ENCODE results near the gene SLC38A10. TPM values are rescaled to one million over a fixed set of nuclear protein-coding genes. Genes with fewer than 3 reads are reported as not detected.

SLC38A10 gene
- total RNA-seq, 2 donors from 2014 or later: 83.0 to 129 TPM

GRCh38 chr17:81336296-81336929, 41.3 kb upstream of the SLC38A10 start:
- DNase-seq (ENCODE audit: low spot score) (no peak), ATAC-seq (ENCODE audit: insufficient number of reproducible peaks, low FRiP score, low read depth) (no peak)
- no peak overlapping the region for H3K27ac ChIP-seq
- H3K27me3 ChIP-seq (replicated peaks; ENCODE audit: insufficient read depth): no peaks in the 10 kb centered on the region
- no peak for TF ChIP-seq CTCF (IDR thresholded peaks at IDR 0.05)
- peaks cover 21 to 37% of the 10 kb centered on the region in 2 donors for H3K4me1 ChIP-seq (ENCODE audit: control insufficient read depth in 1 of 2, low read depth in 2 of 2)
- no peak overlapping the region for H3K4me3 ChIP-seq
- no peaks in the 10 kb centered on the region for H3K36me3 ChIP-seq
- H3K9me3 ChIP-seq: no peaks in the 10 kb centered on the region

GRCh38 chr17:81335773-81336157, 40.7 kb upstream of the SLC38A10 start:
- no peak overlapping the region for H3K4me3 ChIP-seq
- no peak for TF ChIP-seq CTCF (IDR thresholded peaks at IDR 0.05)
- no peak for ATAC-seq (ENCODE audit: insufficient number of reproducible peaks, low FRiP score, low read depth)
- no peaks in the 10 kb centered on the region for H3K27me3 ChIP-seq (replicated peaks; ENCODE audit: insufficient read depth)
- peaks cover 15 to 30% of the 10 kb centered on the region in 2 donors for H3K4me1 ChIP-seq (ENCODE audit: control insufficient read depth in 1 of 2, low read depth in 2 of 2)
- H3K9me3 ChIP-seq: no peaks in the 10 kb centered on the region
- no peak for DNase-seq (ENCODE audit: low spot score)
- H3K27ac ChIP-seq: no peak overlapping the region
- no peaks in the 10 kb centered on the region for H3K36me3 ChIP-seq

GRCh38 chr17:81334987-81335772, 40.1 kb upstream of the SLC38A10 start:
- H3K27ac ChIP-seq: no peak overlapping the region
- ATAC-seq (ENCODE audit: insufficient number of reproducible peaks, low FRiP score, low read depth) (no peak), DNase-seq (ENCODE audit: low spot score) (no peak)
- H3K4me3 ChIP-seq: no peak overlapping the region
- H3K9me3 ChIP-seq: no peaks in the 10 kb centered on the region
- H3K4me1 ChIP-seq (ENCODE audit: control insufficient read depth in 1 of 2, low read depth in 2 of 2): peaks cover 10 to 25% of the 10 kb centered on the region in 2 donors
- no peaks in the 10 kb centered on the region for H3K36me3 ChIP-seq
- H3K27me3 ChIP-seq (replicated peaks; ENCODE audit: insufficient read depth): no peaks in the 10 kb centered on the region
- no peak for TF ChIP-seq CTCF (IDR thresholded peaks at IDR 0.05)

GRCh38 chr17:81334391-81334901, 39.3 kb upstream of the SLC38A10 start:
- Histone ChIP-seq H3K4me1 (ENCODE audit: control insufficient read depth in 1 of 2, low read depth in 2 of 2) (peaks cover 11 to 28% of the 10 kb centered on the region in 2 donors), H3K27ac (no peak overlapping the region)
- TF ChIP-seq CTCF (IDR thresholded peaks at IDR 0.05): no peak

GRCh38 chr17:81333616-81334368, 38.7 kb upstream of the SLC38A10 start:
- peaks cover 12 to 28% of the 10 kb centered on the region in 2 donors for H3K4me1 ChIP-seq (ENCODE audit: control insufficient read depth in 1 of 2, low read depth in 2 of 2)
- DNase-seq (ENCODE audit: low spot score) (no peak), ATAC-seq (ENCODE audit: insufficient number of reproducible peaks, low FRiP score, low read depth) (no peak)
- no peak for TF ChIP-seq CTCF (IDR thresholded peaks at IDR 0.05)
- no peak overlapping the region for H3K4me3 ChIP-seq
- no peaks in the 10 kb centered on the region for H3K36me3 ChIP-seq
- no peak overlapping the region for H3K27ac ChIP-seq
- H3K9me3 ChIP-seq: no peaks in the 10 kb centered on the region
- no peaks in the 10 kb centered on the region for H3K27me3 ChIP-seq (replicated peaks; ENCODE audit: insufficient read depth)

More at GRCh38 chr17:81334391-81334901, 39.3 kb upstream of the SLC38A10 start:
- no peaks in the 10 kb centered on the region for H3K9me3 ChIP-seq
- H3K36me3 ChIP-seq: no peaks in the 10 kb centered on the region
- ATAC-seq (ENCODE audit: insufficient number of reproducible peaks, low FRiP score, low read depth) (no peak), DNase-seq (ENCODE audit: low spot score) (no peak)
- H3K4me3 ChIP-seq: no peak overlapping the region
- no peaks in the 10 kb centered on the region for H3K27me3 ChIP-seq (replicated peaks; ENCODE audit: insufficient read depth)
